ENCODE results near the gene C17orf75.

The C17orf75 gene

DNA sequence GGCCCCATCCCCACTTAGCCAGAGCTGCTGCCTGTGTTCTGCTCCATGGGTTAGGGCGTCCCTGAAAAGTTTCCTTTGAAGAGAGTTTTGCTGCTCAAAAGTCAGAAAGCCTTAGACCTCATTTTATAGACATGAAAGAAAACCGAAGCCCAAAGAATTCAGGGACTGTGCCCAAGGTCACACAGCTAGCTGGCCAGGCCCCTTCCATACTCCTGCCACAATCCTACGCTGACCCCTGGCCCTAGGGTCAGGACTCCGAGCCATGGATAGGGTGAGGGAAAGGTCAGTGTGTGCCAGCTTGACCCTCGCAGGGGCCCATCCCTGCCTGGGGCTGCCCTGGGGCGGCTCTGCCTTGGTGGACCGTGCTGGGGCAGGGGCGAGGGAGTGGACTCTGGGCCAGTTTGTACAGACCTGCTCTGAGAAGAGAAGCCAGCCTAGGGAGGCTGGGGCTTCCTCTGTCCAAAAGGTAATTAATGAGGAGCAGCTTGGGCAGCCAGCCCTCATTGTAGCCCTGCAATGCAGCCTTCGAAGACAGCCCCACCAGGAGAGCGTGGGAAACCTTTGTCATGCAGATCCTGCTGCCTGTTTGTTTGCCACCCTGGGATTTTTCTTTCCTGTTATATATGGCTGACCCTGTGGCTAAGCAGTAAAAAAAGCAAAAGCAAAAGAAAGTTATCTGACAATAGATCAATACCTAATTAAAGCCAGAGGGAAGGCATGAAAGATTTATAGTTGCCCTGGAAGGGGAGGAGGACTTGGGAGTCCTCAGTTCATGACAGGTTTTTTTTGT is 38.9 kb downstream of the C17orf75 start:
- DNase-seq: no peak

DNA sequence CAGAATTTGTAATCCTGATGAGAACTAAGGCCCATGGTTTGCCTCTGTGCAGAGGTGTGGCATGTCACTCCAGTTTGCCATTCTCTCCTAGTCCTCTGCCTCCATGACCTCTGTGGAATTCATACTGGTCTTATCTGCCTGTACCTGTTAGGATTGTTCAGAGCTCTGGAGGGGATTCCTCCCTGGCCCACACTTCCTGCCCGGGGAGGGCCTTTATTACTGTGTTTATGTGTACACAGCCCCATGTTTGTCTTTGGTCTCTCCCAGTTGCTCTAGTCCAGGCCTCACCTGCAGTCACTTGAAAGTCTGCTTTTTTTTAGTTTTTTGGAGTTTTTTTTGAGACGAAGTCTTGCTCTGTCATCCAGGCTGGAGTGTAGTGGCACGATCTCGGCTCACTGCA is 39.9 kb downstream of the C17orf75 start:
- no peak for DNase-seq

DNA sequence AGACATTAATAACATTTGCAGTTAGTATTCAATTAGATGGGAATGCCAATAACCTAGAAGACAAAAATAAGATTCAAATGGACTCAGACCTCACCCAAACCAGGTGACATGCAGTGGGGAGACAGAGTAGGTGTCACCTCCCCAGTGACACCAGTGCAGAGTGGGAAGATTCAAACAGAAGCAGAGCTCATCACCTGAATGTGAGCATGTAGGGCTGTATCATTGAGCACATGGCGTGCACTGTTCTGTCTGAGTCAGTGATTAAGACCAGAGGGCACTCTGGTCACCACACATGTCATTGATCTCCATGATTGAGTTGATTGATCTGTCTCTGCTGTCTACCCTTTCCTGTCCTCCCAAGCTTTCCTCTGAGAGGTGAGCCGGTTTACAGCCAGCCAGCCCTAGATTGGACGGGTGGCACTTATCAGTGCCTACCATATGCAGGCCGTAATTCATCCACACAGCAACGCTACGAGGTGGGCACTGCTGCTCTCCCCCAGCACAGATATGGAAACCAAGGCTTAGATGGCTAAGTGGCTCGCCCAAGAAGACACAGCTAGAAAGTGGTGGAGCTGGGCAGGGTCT is 42.3 kb downstream of the C17orf75 start:
- no peak for DNase-seq

DNA sequence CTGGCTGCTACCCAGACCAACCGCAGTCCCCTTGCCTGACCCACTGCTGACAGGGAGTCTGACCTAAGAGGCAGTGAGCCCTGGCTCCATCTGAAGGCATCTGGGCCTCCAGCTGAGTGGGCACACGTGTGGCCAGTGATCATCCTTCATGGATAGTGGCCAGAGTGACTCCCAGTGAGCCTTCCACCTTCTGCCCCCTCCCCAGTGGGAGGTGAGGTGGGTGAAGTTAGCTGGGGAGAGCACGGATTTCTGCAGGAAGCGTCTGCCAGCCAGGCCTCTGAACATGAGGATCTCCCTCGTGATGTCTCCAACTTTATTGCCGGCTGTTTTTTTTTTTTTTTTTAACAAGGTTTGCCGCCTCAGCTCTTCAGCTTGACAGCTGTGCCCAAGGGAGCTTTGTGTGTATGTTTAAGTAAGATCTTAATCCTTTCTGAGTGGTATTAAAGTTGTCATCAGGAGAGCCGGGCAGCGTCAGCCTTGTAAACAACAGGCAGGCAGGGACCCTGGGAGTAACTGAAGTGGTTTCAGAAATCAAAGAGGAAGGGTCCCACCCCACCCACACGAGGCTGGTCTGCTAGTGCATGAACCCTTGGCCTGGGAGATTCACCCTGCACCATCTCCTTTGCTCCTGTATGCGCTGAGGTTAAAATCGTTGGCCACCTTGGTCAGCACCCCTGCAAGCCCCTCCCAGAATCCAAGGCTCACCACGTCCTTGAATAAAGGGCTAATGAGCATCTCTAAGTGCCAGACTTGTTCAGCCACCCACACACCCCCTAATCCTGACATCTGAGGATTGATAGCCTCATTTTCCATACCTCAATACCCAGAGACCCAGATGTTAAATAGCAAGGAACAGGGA is 43.0 kb downstream of the C17orf75 start:
- no peak for DNase-seq

DNA sequence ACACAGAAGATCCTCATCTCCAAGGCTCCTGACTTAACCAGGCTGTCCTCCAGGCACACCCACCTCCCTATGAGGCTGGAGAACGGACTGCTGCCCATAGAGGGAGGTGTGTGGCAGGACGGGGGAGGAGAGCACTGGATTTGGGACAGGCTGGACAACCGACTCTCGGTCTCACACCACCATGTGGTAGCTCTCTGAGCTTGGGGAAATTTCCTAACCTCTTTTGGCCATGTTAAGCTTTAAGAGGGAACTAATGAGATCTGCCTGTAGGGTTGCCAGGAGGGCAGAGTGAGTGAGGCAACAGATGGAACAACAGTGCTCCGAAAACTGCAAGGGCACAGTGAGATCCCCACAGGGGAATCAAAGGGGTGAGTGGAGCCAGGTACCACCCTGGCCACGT is 43.7 kb downstream of the C17orf75 start:
- DNase-seq: no peak

DNA sequence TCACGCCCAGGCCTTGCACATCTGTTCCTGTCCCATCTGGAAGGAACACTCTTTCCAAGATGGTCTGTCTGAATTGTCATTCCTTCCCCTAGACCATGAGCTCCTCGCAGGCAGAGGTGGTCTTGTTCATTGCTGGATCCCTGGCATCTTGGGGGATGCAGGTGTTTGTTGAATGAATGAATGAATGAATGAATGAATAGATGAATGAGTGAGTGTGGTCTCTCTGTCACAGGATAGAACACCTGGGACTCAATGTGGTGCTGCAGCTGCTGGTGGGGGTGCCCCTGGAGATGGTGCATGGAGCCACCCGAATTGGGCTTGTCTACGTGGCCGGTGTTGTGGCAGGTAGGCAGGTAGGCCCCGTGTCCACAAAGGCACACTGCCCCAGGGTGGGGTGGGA is 44.1 kb downstream of the C17orf75 start:
- no peak for DNase-seq

DNA sequence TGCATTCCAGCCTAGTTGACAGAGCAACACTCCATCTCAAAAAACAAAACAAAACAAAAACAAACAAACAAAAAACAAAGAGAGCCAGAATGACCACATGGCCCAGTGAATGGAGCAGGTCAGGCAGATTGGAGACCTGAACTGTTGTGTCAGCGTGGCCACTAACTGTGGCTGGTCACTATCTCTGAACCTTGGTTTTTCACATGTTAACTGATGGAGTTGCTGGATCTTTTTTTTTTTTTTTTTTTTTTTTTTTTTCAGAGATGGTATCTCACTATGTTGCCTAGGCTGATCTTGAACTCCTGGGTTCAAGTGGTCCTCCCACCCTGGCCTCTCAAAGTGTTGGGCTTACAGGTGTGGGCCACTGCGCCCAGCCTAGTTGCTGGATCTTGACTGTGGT is 44.5 kb downstream of the C17orf75 start:
- DNase-seq: no peak

DNA sequence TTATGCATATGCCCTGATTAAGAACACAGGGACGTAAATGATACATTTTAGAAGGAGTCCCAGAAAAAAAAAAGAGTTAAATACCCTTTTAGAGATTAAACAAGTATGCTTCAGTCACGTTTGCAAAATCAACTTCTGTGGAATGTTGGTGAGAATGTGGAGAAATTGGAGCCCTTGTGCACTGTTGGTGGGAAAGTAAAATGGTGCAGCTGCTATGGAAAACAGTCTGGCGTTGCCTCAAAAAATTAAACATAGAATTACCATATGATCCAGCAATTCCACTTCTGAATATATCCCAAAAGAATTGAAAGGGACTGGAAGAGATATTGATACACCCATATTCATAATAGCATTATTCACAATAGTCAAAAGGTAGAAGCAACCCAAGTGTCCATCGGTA is 49.9 kb downstream of the C17orf75 start:
- no peak for DNase-seq

DNA sequence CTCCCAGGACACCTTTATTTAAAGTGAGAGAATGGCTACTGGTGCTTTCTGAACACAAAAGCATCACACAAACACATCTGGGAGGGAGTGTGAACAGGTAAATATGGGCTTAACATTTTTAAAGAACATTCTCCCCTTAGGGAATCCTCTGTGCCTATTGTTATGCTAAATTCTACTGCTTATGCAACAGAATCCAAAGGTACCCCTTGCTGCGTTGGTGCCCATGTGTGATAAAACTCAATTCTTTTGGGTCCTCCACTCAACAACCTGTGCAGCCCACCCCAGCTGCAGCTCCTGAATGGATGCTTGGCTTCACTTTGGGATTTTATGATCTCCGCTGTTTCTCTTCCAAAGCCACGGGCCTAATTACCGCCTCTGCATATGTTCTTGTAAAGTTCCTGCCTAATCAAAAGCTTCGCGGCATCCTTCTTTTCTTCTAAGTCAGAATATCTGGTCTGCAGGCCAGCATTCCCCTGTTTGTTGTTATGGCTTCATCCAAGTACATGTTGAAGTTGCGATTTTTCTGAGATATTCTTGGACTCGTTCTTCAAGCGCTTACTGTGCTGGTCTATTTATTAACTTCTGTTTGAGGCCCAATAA is 52.4 kb downstream of the C17orf75 start:
- DNase-seq: no peak

DNA sequence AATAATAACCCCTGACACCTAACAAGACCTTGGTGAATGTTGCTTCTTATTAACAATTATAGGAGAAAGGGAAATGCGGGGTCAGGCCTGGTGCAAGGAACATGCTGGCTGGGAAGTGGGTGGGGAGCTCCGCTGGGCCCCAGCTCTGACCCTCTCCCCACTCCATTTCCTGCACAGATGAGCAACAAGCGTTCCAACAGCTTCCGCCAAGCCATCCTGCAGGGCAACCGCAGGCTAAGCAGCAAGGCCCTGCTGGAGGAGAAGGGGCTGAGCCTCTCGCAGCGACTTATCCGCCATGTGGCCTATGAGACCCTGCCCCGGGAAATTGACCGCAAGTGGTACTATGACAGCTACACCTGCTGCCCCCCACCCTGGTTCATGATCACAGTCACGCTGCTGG is 53.4 kb downstream of the C17orf75 start:
- DNase-seq: no peak

DNA sequence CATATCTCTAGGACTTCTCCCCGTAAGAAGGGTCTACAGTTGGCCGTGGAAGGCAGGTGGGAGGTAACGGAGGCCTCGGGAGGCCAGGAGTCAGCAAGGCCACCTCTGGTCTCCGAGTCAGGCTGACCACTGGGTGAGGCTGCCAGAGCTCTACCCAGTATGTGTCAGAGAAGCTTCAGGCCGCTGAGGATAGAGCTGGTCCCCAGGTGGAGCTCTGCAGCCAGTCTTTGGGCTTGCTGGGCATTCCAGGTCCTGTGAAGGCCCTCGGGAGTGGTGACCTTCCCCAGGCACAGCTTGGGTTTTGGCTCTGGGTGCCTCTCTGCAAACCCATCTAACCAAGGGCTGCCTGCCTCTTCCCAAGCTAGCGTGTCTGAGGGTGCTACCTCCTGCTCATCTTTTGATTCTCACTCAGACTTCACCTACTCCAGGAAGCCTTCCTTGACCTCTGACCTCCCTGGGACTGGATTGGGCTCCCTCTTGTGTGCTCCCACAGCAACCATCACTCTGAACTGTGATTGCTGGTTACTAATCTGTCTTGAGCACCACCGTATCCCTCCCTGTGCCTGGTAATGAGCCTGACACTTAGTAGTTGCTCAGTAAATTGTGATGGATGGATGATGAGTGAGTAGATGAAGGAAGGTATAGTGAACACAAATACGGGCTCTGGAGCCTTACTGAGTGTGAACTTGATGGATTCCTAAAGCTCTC is 54.0 kb downstream of the C17orf75 start:
- no peak for DNase-seq

DNA sequence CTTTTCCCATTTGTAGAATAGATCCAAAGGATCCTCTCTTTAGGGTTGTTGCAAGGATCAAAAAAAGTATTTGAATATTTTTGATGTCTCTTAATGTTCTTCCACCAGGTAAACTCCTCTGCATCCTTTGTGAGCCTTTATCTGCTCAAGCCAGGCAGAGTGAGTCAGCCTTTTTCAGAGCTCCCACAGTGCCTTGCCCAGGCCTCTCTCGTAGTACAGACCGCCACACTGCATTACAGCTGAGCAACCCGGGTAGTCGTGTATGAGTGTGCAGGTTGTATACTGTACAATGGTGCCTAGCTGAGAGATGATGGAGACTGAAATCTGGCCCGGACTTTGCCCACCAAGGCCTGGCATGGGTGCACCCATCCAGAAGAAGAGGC is 55.5 kb downstream of the C17orf75 start:
- DNase-seq: no peak

DNA sequence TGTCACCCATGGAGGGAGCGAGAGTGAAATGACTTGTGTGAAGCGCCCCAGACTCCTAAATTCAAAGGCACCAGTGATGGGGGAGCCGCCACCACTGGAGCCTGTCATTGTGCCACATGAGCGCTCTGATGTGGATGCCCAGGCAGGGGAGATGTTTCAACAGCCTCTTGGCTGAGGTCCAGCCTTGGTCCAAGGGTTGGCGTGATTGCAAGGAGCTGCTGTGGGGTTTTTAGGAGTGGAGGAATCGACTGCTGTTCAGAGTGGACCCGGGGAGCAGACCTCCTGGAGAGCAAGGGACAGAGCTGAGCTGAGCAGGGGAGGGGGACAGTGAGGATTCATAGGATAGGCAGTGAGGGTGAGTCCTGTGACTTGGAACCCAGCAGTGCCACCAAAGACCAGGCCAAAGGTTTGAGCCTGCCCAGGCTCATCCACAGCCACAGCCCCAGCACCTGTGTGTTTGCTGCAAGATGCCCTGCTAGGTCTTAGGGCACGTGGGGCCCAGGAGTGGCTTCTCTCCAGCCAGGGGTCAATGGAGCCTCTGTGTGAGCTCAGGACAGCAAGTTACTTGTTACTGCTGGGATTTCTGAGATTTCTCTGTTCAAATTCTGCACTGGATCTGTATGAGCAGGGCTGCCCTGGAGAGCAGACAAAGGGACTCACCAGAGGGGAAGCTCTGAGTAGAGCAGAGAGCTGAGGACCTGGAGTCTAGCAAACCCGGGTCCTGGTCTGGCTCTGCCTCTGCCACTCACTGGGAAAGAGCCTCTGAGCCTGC is 56.0 kb downstream of the C17orf75 start:
- DNase-seq: no peak

DNA sequence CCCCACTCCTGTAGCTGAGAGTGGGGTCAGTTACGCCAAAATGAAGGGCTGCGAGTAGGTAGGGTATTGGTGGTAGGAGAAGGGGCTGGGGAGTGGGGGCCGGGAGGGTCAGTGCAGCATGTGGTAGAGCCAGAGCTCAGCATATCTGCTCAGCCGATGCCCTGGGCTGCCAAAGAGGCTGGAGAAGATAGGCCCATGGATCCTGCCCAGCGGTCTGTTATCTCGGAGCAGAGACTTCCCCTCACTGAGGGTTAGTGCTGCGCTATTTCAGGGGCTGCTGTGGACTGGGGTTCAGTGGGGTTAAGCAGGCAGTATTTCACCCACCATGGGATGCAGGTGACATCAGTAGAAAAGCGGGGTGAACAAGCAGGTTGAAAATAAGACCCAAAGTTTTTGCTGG is 56.7 kb downstream of the C17orf75 start:
- no peak for DNase-seq

DNA sequence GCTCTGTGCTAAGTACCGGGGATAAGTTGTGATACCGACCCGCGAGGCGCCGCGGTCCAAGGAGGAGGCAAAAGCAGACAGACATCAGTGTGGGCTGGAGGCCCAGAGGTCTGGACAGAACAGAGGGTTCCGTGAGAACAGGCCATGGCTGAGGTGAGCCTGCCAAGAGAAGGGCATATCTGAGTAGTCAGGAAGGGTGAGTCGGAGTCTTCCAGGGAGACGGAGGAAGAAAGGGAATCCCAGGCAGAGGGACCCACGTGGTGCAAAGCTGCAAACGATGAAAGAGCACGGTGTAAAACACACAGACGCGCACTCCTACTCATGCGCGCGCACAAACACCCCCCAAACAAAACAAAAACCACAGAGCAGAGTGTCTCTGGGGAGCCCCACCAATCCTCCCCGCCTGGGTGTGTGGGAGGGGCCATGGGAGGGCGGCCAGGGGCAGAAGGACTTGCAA is 58.2 kb downstream of the C17orf75 start:
- DNase-seq: no peak

DNA sequence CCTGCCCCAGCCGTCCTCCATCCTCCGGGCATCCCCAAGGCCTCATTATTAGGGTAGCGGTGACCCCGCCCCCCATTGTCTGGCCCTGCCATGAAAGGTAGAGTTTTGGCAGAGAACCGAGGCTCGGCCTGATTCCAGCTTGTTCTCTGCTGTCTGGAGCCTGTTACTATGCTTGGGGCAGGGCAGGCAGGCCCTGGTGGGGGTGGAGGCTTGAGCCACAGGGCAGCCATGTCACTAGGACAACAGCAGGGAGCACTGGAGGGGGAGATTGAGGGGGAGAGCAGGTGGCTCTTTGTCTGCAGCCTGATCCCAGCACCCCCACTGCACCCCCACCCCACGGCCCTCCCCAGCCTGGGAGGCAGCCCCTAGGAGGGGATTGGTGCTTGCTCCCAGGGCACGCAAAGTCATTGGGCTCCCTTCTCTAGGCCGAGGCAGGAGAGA is 60.9 kb downstream of the C17orf75 start:
- no peak for DNase-seq

DNA sequence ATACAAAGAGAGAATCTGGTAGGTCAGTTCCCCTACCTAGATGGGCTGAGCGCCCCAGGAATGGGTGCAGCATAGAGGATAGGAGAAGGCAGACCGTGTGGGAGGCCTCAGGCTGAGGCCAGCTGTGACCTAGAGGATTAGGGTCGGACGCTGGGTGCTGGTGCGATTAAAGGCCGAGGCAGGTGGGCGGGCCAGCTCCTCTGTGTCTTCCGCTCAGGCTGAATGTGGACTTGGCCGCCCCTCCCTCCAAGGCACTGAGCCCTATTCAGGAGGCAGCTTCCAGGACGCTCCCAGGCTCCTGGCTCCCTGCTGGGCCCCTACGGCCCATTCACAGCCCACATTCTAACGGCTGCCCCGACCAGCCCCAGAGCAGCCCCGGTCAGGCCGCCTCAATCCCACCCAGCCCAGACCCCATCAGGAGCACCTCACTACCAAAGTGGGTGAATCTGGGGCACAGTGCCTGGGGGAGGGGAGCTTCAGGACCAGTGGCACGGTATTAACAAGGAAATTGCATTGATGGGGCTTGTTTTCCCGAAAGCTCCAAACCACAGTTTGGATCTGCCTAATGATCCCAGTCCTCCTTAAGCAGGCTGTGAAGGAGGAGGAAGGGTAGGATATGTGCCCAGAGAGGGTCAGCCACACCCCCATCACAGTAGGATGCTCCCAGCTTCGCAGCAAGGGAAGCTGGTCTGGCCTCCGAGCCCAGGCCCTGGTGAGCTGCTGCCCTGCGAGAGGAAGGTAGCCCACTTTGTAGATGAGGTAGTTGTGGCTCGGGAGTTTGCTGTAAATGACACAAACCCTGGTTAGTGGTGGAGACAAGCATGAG is 61.9 kb downstream of the C17orf75 start:
- no peak for DNase-seq

DNA sequence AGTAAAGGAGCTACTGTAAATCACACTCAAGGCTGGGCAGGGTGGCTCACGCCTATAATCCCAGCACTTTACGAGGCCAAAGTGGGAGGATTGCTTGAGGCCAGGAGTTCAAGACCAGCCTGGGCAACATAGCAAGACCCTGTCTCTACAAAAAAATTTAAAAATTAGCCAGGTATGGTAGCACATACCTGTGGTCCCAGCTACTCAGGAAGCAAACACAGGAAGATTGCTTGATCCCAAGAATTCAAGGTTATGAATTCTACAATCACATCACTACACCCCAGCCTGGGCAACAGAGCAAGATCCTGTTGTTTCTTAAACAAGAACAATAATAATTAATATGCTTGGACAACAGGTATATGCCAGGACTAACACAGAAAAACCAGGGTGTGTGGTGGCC is 63.2 kb downstream of the C17orf75 start:
- no peak for DNase-seq
